ENCODE results near the gene OR1E2.
"Not testable (repeated sequence)": the region's sequence is repeated elsewhere in the genome, so short reads cannot be mapped to it uniquely, and the experiment has no call there.

OR1E2 gene

GRCh38 chr17:3398310-3398709 lies 35.3 kb downstream of the OR1E2 start, which contains the start of gene OR1E1:
TSS of gene OR1E1 (minus strand) at chr17:3398410. CDS start at chr17:3398410, 0 bp downstream.
- no peak for DNase-seq (ENCODE audit: low read depth in 2 of 2)

DNA sequence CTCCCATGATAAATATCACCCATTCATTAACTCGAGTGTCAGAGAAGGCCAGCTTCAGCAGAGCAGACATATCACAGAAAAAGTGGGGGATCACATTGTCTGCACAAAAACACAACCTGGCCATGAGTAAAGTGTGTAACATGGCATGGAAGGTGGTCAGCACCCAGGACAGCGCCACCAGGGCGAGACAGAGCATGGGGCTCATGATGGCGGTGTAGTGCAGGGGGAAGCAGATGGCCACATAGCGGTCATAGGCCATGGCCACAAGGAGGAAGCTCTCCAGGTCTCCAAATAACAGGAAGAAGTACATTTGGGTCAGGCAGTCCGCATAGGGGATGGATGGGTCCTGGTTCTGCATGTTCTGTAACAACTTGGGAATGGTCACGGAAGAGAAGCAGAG lies 35.8 kb downstream of the OR1E2 start:
- not testable (repeated sequence) for DNase-seq (ENCODE audit: low read depth in 2 of 2)

GRCh38 chr17:3389791-3390190 lies 43.9 kb downstream of the OR1E2 start:
- DNase-seq (ENCODE audit: low read depth in 2 of 2): no peak

GRCh38 chr17:3385869-3386816 lies 47.5 kb downstream of the OR1E2 start, which contains the start of gene OR3A2:
TSS of gene OR3A2 (minus strand) at chr17:3386308.
- DNase-seq (ENCODE audit: low read depth in 2 of 2): no peak

All from stimulated activated CD8-positive, alpha-beta memory T cell treated with anti-CD3 and anti-CD28 coated beads, Interleukin-7, amount 100 ng/mL, for 1 hour (primary cell).